Endothelial cell of umbilical vein (primary cell): ENCODE data around the gene NCAPH2. TPM values are rescaled to one million over a fixed set of nuclear protein-coding genes. Genes with fewer than 3 reads are reported as not detected.

ENCODE experiments used
- BruUV-seq: library from RNA; stranded (reverse); fragments of 400-500 nt; replicated peaks from 2 replicates; lab custom pipeline; 2021; lab: Mats Ljungman, UMichigan
- CTCF ChIA-PET: fragments of 300-600, 350-600 bp; sonication (Branson Sonifier 250); formaldehyde crosslinking; loops from one replicate; lab custom pipeline; 2021; ENCODE audit warnings: antibody characterized with exemption, inconsistent platforms; lab: Charles Lee
- POLR2A ChIA-PET: fragments of 300-600, 350-600 bp; sonication (Branson Sonifier 250); formaldehyde crosslinking; loops from one replicate; lab custom pipeline; 2021; ENCODE audit warnings: antibody characterized with exemption, inconsistent platforms; lab: Charles Lee
- DNase-seq: peaks from one replicate; pipeline ENCODE4 v3.0.0-alpha.2; 2011; ENCODE audit warnings: low read depth, low spot score
- FAIRE-seq: peaks from 2 replicates; lab custom pipeline; 2011; peaks lifted over from hg19 to GRCh38; lab: Jason Lieb, UNC
- H2AFZ ChIP-seq: 2 replicates; pipeline ENCODE4 v1.6.0; 2012; ENCODE audit warnings: low read depth, low read length, control low read depth, inconsistent platforms
- H3K27ac ChIP-seq: 2 replicates; pipeline ENCODE4 v1.5.1; 2011; ENCODE audit warnings: low read depth, mild to moderate bottlenecking, control low read depth, low read length, moderate library complexity; ENCODE audit not compliant: insufficient read depth
- H3K27me3 ChIP-seq, 2 experiments: 2 replicates each; pipeline versions ENCODE4 v1.6.0 to v1.6.1; 2011; ENCODE audit warnings: low read length in 2 of 2, mixed read lengths in 1 of 2; ENCODE audit not compliant: control insufficient read depth in 2 of 2, insufficient read depth in 2 of 2
- H3K36me3 ChIP-seq, 2 experiments: 2 replicates in 1 of 2; 3 replicates in 1 of 2; pipeline ENCODE4 v1.5.1; 2011; ENCODE audit warnings: low read length in 2 of 2, mild to moderate bottlenecking in 1 of 2, moderate library complexity in 1 of 2; ENCODE audit not compliant: control insufficient read depth in 2 of 2, insufficient read depth in 2 of 2; ENCODE audit errors: extremely low read depth in 1 of 2
- H3K4me1 ChIP-seq: 3 replicates; pipeline ENCODE4 v1.5.1; 2011; ENCODE audit warnings: mild to moderate bottlenecking, low read length; ENCODE audit not compliant: control insufficient read depth, insufficient read depth; ENCODE audit errors: extremely low read depth
- H3K4me2 ChIP-seq: 2 replicates; pipeline ENCODE4 v1.6.1; 2011; ENCODE audit warnings: low read length, control low read depth, mixed read lengths; ENCODE audit not compliant: insufficient read depth
- H3K4me3 ChIP-seq, 3 experiments: fragments of 200-600 bp in 1 of 3; sonication (generic), shearing (Covaris generic) in 1 of 3; replicated peaks in 1 of 3; 2 replicates each; pipeline ENCODE4 v1.5.1; 2011 to 2016; ENCODE audit warnings: control low read depth in 3 of 3, low read length in 3 of 3, mild to moderate bottlenecking in 2 of 3, inconsistent platforms in 1 of 3, low read depth in 1 of 3, moderate library complexity in 1 of 3; ENCODE audit not compliant: insufficient read depth in 1 of 3
- H3K79me2 ChIP-seq: 2 replicates; pipeline ENCODE4 v1.6.0; 2012; ENCODE audit warnings: low read length, inconsistent platforms; ENCODE audit not compliant: control insufficient read depth, insufficient read depth
- H3K9ac ChIP-seq: replicated peaks from 2 replicates; pipeline ENCODE3; 2011; ENCODE audit warnings: low read length, control low read depth; ENCODE audit not compliant: insufficient read depth; ENCODE audit errors: extremely low read depth
- H3K9me1 ChIP-seq: replicated peaks from 3 replicates; pipeline ENCODE4 v1.6.0; 2011; ENCODE audit warnings: mild to moderate bottlenecking, low read length; ENCODE audit not compliant: control insufficient read depth, insufficient read depth; ENCODE audit errors: extremely low read depth
- H3K9me3 ChIP-seq: replicated peaks from 2 replicates; pipeline ENCODE4 v1.5.1; 2012; ENCODE audit warnings: low read length, inconsistent platforms; ENCODE audit not compliant: control insufficient read depth, insufficient read depth
- H4K20me1 ChIP-seq: replicated peaks from 2 replicates; pipeline ENCODE3; 2011; ENCODE audit warnings: mild to moderate bottlenecking, low read length; ENCODE audit not compliant: control insufficient read depth, insufficient read depth; ENCODE audit errors: extremely low read depth
- FOS ChIP-seq: IDR thresholded peaks from 2 replicates; pipeline ENCODE4 v1.6.1; 2011; ENCODE audit warnings: mild to moderate bottlenecking, low read length, moderate library complexity, borderline replicate concordance; ENCODE audit not compliant: insufficient read depth
- GATA2 ChIP-seq: IDR thresholded peaks from 2 replicates; pipeline ENCODE4 v1.7.0; 2011; ENCODE audit warnings: low read depth, mild to moderate bottlenecking, moderate library complexity, mixed read lengths, low read length; ENCODE audit not compliant: insufficient read length, insufficient read depth
- JUN ChIP-seq: IDR thresholded peaks from 2 replicates; pipeline ENCODE4 v1.6.1; 2011; ENCODE audit warnings: borderline replicate concordance, low read depth; ENCODE audit not compliant: insufficient read length, insufficient read depth
- MYC ChIP-seq: IDR thresholded peaks from one replicate; pipeline ENCODE4 v1.6.1; 2011; ENCODE audit warnings: mild to moderate bottlenecking, low read depth, low read length
- dilution Hi-C: fragments of 300-500 bp; cut with MboI; formaldehyde crosslinking; loops from one replicate; pipeline ENCODE4 v1.15.0; 2019; ENCODE audit warnings: low sequenced_read_pairs; ENCODE audit not compliant: extremely low pct_ligation_motif_present
- intact Hi-C: fragments of 100-400 bp; cut with micrococcal nuclease; formaldehyde crosslinking; loops from one replicate; pipeline ENCODE4 v1.10.0; 2022
- polyA plus RNA-seq, 4 experiments: library from polyadenylated mRNA; depleted of rRNA in 3 of 4; stranded (reverse) in 3 of 4; unstranded in 1 of 4; fragments of >200 nt; gene quantifications; 2 replicates each; pipeline versions ENCODE4 v1.2.1 to v1.2.3, GENCODE V29; 2011 to 2012; ENCODE audit warnings: missing spikeins in 1 of 4
- total RNA-seq: library from RNA; stranded (reverse); gene quantifications from 2 replicates; pipeline ENCODE4 v1.2.3, GENCODE V29; 2021
- TF ChIP-seq, protein P1 (sequence below), 2 donors: IDR thresholded peaks; 1 replicate in 1 of 2; 2 replicates in 1 of 2; pipeline ENCODE4 v1.5.1; 2011; ENCODE audit warnings: low read length in 2 of 2, mild to moderate bottlenecking in 2 of 2, moderate library complexity in 2 of 2, control low read depth in 1 of 2, inconsistent platforms in 1 of 2, low read depth in 1 of 2; ENCODE audit not compliant: insufficient read depth in 1 of 2; ENCODE audit errors: extremely low read depth in 1 of 2
- TF ChIP-seq, protein P2 (sequence below): IDR thresholded peaks from 2 replicates; pipeline ENCODE4 v1.6.1; 2011; ENCODE audit not compliant: insufficient read depth, insufficient read length

Gene NCAPH2
- total and polyA plus RNA-seq, 2 donors (not counting 3 experiments of a cell fraction or from before 2014, with no cell fraction given), result 42.4 to 43.2 TPM

DNA sequence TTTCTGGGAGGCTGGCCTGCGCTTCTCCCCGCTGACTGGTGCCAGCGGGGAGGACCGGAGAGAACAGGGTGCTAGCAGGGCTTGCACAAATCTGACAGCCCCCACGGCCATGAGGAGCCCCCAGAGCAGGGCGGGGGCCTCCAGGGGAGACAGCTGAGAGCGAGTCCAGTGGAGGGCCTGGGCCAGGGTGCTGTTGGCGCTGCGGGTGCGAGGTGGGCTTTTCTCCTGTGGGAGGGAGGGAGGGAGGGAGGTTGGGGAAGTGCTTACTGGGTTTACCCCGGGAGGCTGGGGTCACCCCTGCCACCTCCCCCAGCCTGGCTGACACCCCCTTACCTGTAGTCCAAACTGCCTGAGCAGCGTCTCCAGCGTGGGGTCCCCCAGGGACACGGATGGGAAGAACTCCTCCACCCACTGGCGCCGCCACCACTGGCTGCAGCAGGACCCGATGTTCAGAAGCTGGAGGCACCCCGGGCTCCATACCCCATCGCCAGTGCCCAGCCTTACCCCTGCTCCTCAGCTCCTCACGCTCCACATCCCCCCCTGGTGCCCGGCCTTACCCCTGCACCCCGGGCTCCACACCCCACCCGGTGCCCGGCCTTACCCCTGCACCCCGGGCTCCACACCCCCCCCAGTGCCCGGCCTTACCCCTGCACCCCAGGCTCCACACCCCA is 4.4 kb upstream of the NCAPH2 start:
- H3K9me1 ChIP-seq, result no peaks in the 10 kb centered on the region
- no peak for TF ChIP-seq JUN
- TF ChIP-seq, protein P1, sequence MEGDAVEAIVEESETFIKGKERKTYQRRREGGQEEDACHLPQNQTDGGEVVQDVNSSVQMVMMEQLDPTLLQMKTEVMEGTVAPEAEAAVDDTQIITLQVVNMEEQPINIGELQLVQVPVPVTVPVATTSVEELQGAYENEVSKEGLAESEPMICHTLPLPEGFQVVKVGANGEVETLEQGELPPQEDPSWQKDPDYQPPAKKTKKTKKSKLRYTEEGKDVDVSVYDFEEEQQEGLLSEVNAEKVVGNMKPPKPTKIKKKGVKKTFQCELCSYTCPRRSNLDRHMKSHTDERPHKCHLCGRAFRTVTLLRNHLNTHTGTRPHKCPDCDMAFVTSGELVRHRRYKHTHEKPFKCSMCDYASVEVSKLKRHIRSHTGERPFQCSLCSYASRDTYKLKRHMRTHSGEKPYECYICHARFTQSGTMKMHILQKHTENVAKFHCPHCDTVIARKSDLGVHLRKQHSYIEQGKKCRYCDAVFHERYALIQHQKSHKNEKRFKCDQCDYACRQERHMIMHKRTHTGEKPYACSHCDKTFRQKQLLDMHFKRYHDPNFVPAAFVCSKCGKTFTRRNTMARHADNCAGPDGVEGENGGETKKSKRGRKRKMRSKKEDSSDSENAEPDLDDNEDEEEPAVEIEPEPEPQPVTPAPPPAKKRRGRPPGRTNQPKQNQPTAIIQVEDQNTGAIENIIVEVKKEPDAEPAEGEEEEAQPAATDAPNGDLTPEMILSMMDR (IDR thresholded peaks at IDR 0.05; ENCODE audit: extremely low read depth in 1 of 2, insufficient read depth in 1 of 2, low read depth in 1 of 2, low read length in 2 of 2), result peak in 1 of 2 donors; percentile 2
- H3K4me2 ChIP-seq, result no peak overlapping the region
- H4K20me1 ChIP-seq, result no peaks in the 10 kb centered on the region
- H3K79me2 ChIP-seq, result peaks cover 16% of the 10 kb centered on the region
- no peak overlapping the region for H3K27ac ChIP-seq
- H2AFZ ChIP-seq, result no peak overlapping the region
- DNase-seq (no peak), FAIRE-seq (no peak)
- peaks cover 7% of the 10 kb centered on the region for H3K4me1 ChIP-seq
- H3K36me3 ChIP-seq, result peaks cover 6 to 22% of the 10 kb centered on the region in 2 experiments
- CTCF ChIA-PET, result interaction anchor here (1.0 kb wide), 1 partner anchor 21 kb away, joined by 3 read pairs; no protein-coding TSS in a partner anchor
- intact Hi-C loops (no loop called here), dilution Hi-C loops (no loop called here)
- no peaks in the 10 kb centered on the region for H3K9me3 ChIP-seq
- no peak overlapping the region for H3K9ac ChIP-seq
- no peaks in the 10 kb centered on the region for H3K27me3 ChIP-seq
- BruUV-seq, result no TSS peak
- POLR2A ChIA-PET, result no interaction called here
- H3K4me3 ChIP-seq, result no peak overlapping the region

DNA sequence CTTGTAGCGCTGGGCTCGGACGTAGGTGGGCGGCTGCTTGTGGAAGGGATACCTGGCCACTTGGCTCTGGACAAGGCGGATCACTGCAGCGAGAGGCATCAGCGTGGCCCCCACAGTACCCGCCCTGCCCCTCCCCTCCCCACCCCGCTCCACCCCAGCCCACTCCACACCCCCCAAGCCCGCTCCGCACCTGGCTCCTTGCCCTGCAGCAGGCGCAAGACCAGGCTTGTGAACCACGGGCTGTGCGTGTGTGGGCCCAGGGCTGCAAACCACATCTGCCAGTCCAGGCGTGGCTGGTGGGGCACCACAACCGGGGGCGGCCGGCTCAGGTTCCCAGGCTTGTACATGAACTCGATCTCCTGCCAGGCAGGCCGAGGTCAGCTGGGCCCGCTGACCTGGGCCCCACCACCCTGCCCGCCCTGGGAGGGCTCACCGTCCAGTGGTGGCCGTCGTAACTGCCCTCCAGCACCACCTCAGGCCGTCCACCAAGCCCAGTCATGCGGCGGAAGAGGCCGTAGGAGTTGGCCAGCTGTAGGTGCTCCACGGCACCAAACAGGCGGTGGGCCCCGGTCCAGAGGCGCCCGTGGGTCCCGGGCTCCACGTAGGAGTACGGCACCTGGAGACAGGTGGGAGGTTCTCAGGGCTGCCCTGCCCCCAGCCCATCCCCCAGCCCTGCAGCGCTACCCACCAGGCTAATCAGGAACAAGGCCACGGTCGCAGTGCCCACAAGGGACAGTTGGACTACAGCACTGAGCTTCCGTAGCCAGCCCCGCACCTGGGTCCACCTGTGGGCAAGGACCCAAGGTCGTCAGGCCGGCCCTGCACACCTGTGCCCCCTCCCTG is 3.4 kb upstream of the NCAPH2 start:
- H3K9me3 ChIP-seq, result no peaks in the 10 kb centered on the region
- dilution Hi-C loops (no loop called here), intact Hi-C loops (no loop called here)
- ChIA-PET POLR2A (no interaction called here), CTCF (no interaction called here)
- H3K36me3 ChIP-seq, result peaks cover 6 to 22% of the 10 kb centered on the region in 2 experiments
- TF ChIP-seq MYC, result no peak
- TF ChIP-seq GATA2, result no peak
- no peak for TF ChIP-seq FOS
- TF ChIP-seq, protein P2, sequence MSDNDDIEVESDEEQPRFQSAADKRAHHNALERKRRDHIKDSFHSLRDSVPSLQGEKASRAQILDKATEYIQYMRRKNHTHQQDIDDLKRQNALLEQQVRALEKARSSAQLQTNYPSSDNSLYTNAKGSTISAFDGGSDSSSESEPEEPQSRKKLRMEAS, result no peak
- TF ChIP-seq JUN, result no peak
- no peaks in the 10 kb centered on the region for H3K9me1 ChIP-seq
- peaks cover 26% of the 10 kb centered on the region for H3K79me2 ChIP-seq
- H3K27ac ChIP-seq, result no peak overlapping the region
- no peak overlapping the region for H3K9ac ChIP-seq
- FAIRE-seq (no peak), DNase-seq (no peak)
- H3K27me3 ChIP-seq, result no peaks in the 10 kb centered on the region
- BruUV-seq, result no TSS peak
- no peaks in the 10 kb centered on the region for H4K20me1 ChIP-seq
- peaks cover 14% of the 10 kb centered on the region for H3K4me1 ChIP-seq
- H3K4me2 ChIP-seq, result no peak overlapping the region
- no peak overlapping the region for H3K4me3 ChIP-seq
- H2AFZ ChIP-seq, result no peak overlapping the region
